ENCODE measurements around the gene RAMP1. TPM values are rescaled to one million over a fixed set of nuclear protein-coding genes. Genes with fewer than 3 reads are reported as not detected.

Gene RAMP1
- total RNA-seq, 4 donors from 2014 or later: 7.3 to 19.1 (median 12.4) TPM

GRCh38 chr2:237917696-237918374 is 58.4 kb downstream of the RAMP1 start:
- WGBS, 2 donors: 82 to 88% methylated on average over 5 of the region's 5 CpGs
- no peak for TF ChIP-seq POLR2A (IDR thresholded peaks at IDR 0.05)
- no peak for TF ChIP-seq CTCF (IDR thresholded peaks at IDR 0.05)
- intact Hi-C loops (cut with DNase I; ENCODE audit: low total_unique reads): no loop called here
- no peak overlapping the region for H3K4me3 ChIP-seq (ENCODE audit: low read depth, poor library complexity, severe bottlenecking)
- no peak for DNase-seq (ENCODE audit: low spot score in 2 of 2)

- TF ChIP-seq POLR2A (IDR thresholded peaks at IDR 0.05): no peak
- TF ChIP-seq CTCF (IDR thresholded peaks at IDR 0.05): no peak
Measured at GRCh38 chr2:237919593-237919992, 60.2 kb downstream of the RAMP1 start.

GRCh38 chr2:237920673-237921072 is 61.2 kb downstream of the RAMP1 start:
- intact Hi-C loops (cut with DNase I; ENCODE audit: low total_unique reads): no loop called here
- TF ChIP-seq CTCF (IDR thresholded peaks at IDR 0.05) (no peak), POLR2A (IDR thresholded peaks at IDR 0.05) (no peak)
- no peak overlapping the region for H3K4me3 ChIP-seq (ENCODE audit: low read depth, poor library complexity, severe bottlenecking)
- WGBS, 2 donors: 73 to 82% methylated on average over 14 of the region's 14 CpGs
- no peak for DNase-seq (ENCODE audit: low spot score in 2 of 2)

More at GRCh38 chr2:237919593-237919992, 60.2 kb downstream of the RAMP1 start:
- intact Hi-C loops (cut with DNase I; ENCODE audit: low total_unique reads): no loop called here
- 68 to 87% methylated on average over 5 to 6 of the region's 6 CpGs for WGBS, 2 donors
- H3K4me3 ChIP-seq (ENCODE audit: low read depth, poor library complexity, severe bottlenecking): no peak overlapping the region
- no peak for DNase-seq (ENCODE audit: low spot score in 2 of 2)

- intact Hi-C loops (cut with DNase I; ENCODE audit: low total_unique reads): no loop called here
- TF ChIP-seq CTCF (IDR thresholded peaks at IDR 0.05) (no peak), POLR2A (IDR thresholded peaks at IDR 0.05) (no peak)
- WGBS, 2 donors: 89% methylated on average over 10 of the region's 10 CpGs
- H3K4me3 ChIP-seq (ENCODE audit: low read depth, poor library complexity, severe bottlenecking): no peak overlapping the region
- DNase-seq (ENCODE audit: low spot score in 2 of 2): no peak
Measured at GRCh38 chr2:237921967-237922492, 62.6 kb downstream of the RAMP1 start.

GRCh38 chr2:237922641-237923361 is 63.4 kb downstream of the RAMP1 start:
- DNase-seq (ENCODE audit: low spot score in 2 of 2): no peak
- TF ChIP-seq POLR2A (IDR thresholded peaks at IDR 0.05): no peak
- no peak for TF ChIP-seq CTCF (IDR thresholded peaks at IDR 0.05)
- WGBS, 2 donors: 26 to 50% methylated on average over 12 to 13 of the region's 13 CpGs
- no peak overlapping the region for H3K4me3 ChIP-seq (ENCODE audit: low read depth, poor library complexity, severe bottlenecking)
- intact Hi-C loops (cut with DNase I; ENCODE audit: low total_unique reads): no loop called here
